Stimulated activated CD8-positive, alpha-beta memory T cell treated with anti-CD3 and anti-CD28 coated beads, Interleukin-7, amount 100 ng/mL, for 24 hours (primary cell): ENCODE measurements around the gene PRKAG3.
"Not testable (repeated sequence)": the region's sequence is repeated elsewhere in the genome, so short reads cannot be mapped to it uniquely, and the experiment has no call there.

Experiments
- DNase-seq: peaks from one replicate; pipeline ENCODE4 v3.0.0-alpha.2; 2020; ENCODE audit warnings: low read depth

Gene PRKAG3

DNA sequence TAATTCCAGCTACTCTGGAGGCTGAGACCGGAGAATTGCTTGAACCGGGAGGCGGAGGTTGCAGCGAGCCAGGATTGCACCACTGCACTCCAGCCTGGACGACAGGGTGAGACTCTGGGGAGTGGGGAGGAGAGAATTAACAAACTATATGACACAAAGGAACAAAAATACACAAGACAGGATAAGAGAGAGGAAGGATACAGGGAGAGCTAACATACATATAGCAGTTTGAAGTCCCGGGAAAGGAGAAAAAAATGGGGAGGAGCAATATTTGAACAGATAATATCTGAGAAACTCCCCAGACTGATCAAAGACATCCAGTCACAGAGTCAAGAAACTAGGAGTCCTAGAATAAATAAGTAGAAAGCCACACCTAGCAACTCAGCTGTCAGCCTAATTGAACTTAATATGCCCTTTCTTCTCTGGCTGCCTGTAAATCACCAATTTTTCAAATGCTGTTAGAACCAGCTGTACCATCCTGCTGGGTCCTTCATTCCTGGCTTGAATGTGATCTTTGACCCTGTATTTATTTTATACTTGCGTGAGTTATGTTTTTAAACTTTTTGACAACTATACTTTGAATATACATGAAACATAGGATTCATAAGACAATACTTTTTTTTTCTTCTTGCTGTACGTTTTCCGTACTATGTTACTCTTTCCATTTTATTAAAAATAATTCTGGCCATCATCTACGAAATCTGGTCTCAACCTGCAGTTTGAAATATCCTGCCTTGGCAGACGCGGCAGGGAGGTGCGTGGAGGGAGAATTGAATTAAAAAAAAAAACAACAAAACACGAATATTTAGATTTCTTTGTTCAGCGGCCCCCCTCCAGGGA is 50.5 kb downstream of the PRKAG3 start:
- DNase-seq: no peak

DNA sequence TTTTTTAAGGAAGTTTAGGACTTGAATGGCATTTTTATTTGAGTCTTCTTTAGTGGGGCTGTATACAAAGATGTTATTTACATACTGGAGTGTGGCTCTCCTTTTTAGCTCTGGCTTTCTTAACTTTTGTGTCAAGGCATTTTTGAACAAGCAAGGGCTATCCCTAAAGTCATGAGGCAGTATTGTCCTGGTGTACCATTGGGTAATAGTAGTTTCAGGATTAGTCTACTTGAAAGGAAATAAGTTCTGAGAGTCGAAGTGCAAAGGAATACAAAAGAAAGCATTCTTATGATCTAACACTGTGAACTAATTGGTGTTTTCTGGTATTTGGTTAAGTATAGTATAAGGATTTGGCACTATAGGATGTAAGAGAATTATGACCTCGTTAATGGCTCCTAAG is 51.6 kb downstream of the PRKAG3 start:
- no peak for DNase-seq

DNA sequence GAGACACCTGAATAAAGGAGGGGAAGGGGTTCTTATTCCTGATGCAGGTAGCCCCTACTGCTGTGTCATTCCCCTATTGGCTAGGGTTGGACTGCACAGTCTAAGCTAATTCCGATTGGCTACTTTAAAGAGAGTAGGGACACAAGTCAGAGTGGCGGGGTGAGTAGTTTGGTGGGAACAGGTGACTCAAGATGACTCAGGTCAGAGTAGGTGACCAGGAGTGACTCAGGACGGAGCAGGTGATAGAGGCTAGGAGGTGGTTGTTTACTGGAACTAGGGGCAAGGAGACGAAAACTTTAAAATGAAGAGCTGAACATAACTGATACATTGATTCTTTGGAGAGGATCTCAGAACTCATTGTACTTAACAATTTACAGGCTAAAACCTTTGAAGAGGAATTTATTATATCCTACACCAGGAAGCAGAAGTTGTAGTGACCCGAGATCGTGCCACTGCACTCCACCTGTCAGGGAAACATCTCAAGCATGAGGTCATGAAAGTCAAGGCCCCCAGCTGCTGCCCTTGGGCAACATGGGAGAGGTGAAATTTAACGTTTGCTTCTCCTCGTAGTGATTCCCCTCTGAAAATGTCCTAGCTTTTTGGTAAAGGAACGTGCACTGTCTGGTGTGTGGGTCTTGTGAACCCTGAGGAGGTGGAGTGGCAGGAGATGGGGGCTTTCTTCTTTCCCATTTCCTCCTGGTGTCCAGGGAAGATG is 54.2 kb downstream of the PRKAG3 start:
- DNase-seq: no peak

DNA sequence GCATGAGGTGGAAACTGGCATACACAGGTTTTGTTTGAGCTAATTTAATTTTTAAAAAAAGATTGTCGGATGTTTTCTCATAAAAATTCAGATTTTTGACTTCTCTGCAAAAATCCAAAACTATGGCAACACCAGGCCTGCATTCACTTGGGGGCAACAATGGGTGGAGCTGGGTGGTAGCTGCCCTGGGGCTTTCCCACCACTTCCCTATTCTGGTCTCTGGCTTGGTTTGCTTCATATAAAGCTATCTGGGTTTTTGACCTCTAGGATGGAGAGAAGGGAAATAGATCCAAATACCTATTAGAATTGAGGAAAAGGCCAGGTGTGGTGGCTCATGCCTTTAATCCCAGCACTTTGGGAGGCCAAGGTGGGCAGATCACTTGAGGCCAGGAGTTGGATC is 55.1 kb downstream of the PRKAG3 start:
- DNase-seq: no peak

DNA sequence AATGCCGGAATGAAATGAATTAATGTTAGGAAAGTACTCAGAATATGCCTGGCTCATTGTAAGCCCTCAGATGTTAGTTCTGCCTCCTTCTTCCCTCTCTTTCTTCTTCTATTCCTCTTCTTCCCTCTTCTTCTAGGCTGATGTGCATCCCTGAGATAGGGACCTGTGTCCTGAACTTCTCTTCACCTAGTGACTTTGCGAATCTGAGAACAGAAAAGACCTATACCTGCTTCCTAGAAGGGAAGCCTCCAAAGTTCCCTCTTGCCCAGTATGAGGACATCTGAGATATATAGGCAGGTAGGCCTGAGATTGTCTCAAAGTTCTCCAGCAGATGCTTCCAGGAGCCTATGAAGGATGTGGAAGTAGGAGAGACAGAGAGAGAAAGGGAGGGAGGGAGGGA is 57.7 kb downstream of the PRKAG3 start:
- no peak for DNase-seq

DNA sequence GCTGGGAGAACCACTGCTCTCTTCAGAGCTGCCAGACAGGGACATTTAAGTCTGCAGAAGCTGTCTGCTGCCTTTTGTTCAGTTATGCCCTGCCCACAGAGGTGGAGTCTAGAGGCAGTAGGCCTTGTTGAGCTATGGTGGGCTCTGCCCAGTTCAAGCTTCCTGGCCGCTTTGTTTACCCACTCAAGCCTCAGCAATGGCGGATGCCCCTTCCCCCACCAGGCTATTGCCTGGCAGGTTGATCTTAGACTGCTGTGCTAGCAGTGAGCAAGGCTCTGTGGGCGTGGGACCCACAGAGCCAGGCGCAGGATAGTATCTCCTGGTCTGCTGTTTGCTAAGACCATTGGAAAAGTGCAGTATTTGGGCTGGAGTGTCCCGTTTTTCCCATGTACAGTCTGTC is 58.8 kb downstream of the PRKAG3 start:
- not testable (repeated sequence) for DNase-seq
